ENCODE results near the gene TWSG1.
"Not testable (repeated sequence)": the region's sequence is repeated elsewhere in the genome, so short reads cannot be mapped to it uniquely, and the experiment has no call there.

DNA sequence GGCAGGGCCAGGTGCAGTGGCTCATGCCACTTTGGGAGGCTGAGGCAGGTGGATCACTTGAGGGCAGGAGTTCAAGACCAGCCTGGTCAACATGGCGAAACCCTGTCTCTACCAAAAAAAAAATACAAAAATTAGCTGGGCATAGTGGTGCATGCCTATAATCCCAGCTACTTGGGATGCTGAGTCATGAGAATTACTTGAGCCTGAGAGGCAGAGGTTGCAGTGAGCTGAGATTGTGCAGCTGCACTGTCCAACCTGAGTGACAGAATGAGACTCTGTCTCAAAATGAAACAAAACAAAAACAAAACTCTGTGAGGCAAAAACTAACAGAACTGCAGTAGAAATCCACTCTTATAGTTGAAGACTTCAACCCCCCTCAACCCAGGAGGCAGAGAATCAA lies 38.7 kb downstream of the TWSG1 start:
- TF ChIP-seq, protein P1, sequence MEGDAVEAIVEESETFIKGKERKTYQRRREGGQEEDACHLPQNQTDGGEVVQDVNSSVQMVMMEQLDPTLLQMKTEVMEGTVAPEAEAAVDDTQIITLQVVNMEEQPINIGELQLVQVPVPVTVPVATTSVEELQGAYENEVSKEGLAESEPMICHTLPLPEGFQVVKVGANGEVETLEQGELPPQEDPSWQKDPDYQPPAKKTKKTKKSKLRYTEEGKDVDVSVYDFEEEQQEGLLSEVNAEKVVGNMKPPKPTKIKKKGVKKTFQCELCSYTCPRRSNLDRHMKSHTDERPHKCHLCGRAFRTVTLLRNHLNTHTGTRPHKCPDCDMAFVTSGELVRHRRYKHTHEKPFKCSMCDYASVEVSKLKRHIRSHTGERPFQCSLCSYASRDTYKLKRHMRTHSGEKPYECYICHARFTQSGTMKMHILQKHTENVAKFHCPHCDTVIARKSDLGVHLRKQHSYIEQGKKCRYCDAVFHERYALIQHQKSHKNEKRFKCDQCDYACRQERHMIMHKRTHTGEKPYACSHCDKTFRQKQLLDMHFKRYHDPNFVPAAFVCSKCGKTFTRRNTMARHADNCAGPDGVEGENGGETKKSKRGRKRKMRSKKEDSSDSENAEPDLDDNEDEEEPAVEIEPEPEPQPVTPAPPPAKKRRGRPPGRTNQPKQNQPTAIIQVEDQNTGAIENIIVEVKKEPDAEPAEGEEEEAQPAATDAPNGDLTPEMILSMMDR (IDR thresholded peaks at IDR 0.05 in 8 of 11, conservative IDR thresholded peaks at IDR 0.05 in 3 of 11) = not testable (repeated sequence)
- TF ChIP-seq POLR2A (IDR thresholded peaks at IDR 0.05) = not testable (repeated sequence)
